Keratinocyte (primary cell): ENCODE results near the gene ARHGAP32.

Experiments used
- EZH2 ChIP-seq: IDR thresholded peaks from one replicate; pipeline ENCODE4 v1.6.1; 2012; ENCODE audit warnings: inconsistent platforms, mild to moderate bottlenecking, low read length, moderate library complexity
- TF ChIP-seq, protein P1 (sequence below), 3 experiments: IDR thresholded peaks in 1 of 3; conservative IDR thresholded peaks in 1 of 3; optimal IDR thresholded peaks in 1 of 3; 2 replicates in 2 of 3; 3 replicates in 1 of 3; pipeline versions ENCODE3 to v1.5.1; 2011; ENCODE audit warnings: low read length in 3 of 3, mild to moderate bottlenecking in 3 of 3, moderate library complexity in 2 of 3, control low read depth in 1 of 3, inconsistent platforms in 1 of 3; ENCODE audit not compliant: insufficient read depth in 2 of 3; ENCODE audit errors: extremely low read depth in 1 of 3

GRCh38 chr11:129223701-129224149, 31.6 kb upstream of the ARHGAP32 start:
- TF ChIP-seq, protein P1, sequence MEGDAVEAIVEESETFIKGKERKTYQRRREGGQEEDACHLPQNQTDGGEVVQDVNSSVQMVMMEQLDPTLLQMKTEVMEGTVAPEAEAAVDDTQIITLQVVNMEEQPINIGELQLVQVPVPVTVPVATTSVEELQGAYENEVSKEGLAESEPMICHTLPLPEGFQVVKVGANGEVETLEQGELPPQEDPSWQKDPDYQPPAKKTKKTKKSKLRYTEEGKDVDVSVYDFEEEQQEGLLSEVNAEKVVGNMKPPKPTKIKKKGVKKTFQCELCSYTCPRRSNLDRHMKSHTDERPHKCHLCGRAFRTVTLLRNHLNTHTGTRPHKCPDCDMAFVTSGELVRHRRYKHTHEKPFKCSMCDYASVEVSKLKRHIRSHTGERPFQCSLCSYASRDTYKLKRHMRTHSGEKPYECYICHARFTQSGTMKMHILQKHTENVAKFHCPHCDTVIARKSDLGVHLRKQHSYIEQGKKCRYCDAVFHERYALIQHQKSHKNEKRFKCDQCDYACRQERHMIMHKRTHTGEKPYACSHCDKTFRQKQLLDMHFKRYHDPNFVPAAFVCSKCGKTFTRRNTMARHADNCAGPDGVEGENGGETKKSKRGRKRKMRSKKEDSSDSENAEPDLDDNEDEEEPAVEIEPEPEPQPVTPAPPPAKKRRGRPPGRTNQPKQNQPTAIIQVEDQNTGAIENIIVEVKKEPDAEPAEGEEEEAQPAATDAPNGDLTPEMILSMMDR (optimal IDR thresholded peaks at IDR 0.05 in 1 of 3, IDR thresholded peaks at IDR 0.05 in 1 of 3, conservative IDR thresholded peaks at IDR 0.05 in 1 of 3; ENCODE audit: extremely low read depth in 1 of 3, insufficient read depth in 2 of 3, low read length in 3 of 3), result no peak
- TF ChIP-seq EZH2, result no peak
